Measurements from ENCODE around the gene ENPP3. TPM values are rescaled to one million over a fixed set of nuclear protein-coding genes. Genes with fewer than 3 reads are reported as not detected.

The ENPP3 gene
- total and polyA plus RNA-seq, 10 of the 15 experiments (the other 5 are each of a cell fraction or from before 2014, with no cell fraction given), result 0.01 TPM; not detected in 9

Small RNAs within 50 kb of the gene (microRNA-seq; reads per million reads assigned to microRNA genes)
- not detected for gene MIR548H5

Small RNAs within 50 kb of the gene (small RNA-seq; reads per million reads assigned to genes)
- gene MIR548H5, result not detected
- gene RNU4-18P, result not detected

Other genes starting within 250 kb of the ENPP3 start
- gene ARG1, start 64.1 kb upstream of the ENPP3 start, total RNA-seq (2014; rRNA removed), result not detected in 2 replicates
- not detected in 2 replicates for gene ARG1, start 64.1 kb upstream of the ENPP3 start, total RNA-seq (2014; rRNA removed; fragmentation: Illumina TruSeq; extraction: Trizol)
- gene ARG1, start 64.1 kb upstream of the ENPP3 start, total RNA-seq (2021), result 0.33 TPM in 1 of 2 replicates, not detected in the other
- not detected in 2 replicates for gene ARG1, start 64.1 kb upstream of the ENPP3 start, polyA plus RNA-seq (2011; rRNA removed)
- not detected in 2 replicates for gene ARG1, start 64.1 kb upstream of the ENPP3 start, polyA plus RNA-seq (2014; fragmentation: Illumina TruSeq; extraction: Trizol)
- not detected for gene ARG1, start 64.1 kb upstream of the ENPP3 start, polyA plus RNA-seq (2014; fragmentation: Nextera tagmentation; extraction: Ambion mirVana)
- gene ARG1, start 64.1 kb upstream of the ENPP3 start, polyA plus RNA-seq (2014; rRNA removed), result not detected in 2 replicates
- not detected for gene ARG1, start 64.1 kb upstream of the ENPP3 start, polyA plus RNA-seq (2016; fragmentation: Nextera tagmentation; extraction: Ambion mirVana)
- 22.5 and 29.4 TPM in 2 replicates for gene MED23, start 9.1 kb upstream of the ENPP3 start, total RNA-seq (2014; rRNA removed)
- gene MED23, start 9.1 kb upstream of the ENPP3 start, total RNA-seq (2014; rRNA removed; fragmentation: Illumina TruSeq; extraction: Trizol), result 24.6 and 25.7 TPM in 2 replicates
- 18.3 and 19.4 TPM in 2 replicates for gene MED23, start 9.1 kb upstream of the ENPP3 start, total RNA-seq (2021)
- gene MED23, start 9.1 kb upstream of the ENPP3 start, polyA plus RNA-seq (2011; rRNA removed), result 42.9 and 53.3 TPM in 2 replicates
- gene MED23, start 9.1 kb upstream of the ENPP3 start, polyA plus RNA-seq (2014; fragmentation: Illumina TruSeq; extraction: Trizol), result 20.4 and 27.3 TPM in 2 replicates
- 1 to 10 TPM; 7.1 to 9.0 TPM for gene MED23, start 9.1 kb upstream of the ENPP3 start, polyA plus RNA-seq (2014; fragmentation: Nextera tagmentation; extraction: Ambion mirVana)
- 15.1 and 19.7 TPM in 2 replicates for gene MED23, start 9.1 kb upstream of the ENPP3 start, polyA plus RNA-seq (2014; rRNA removed)
- gene MED23, start 9.1 kb upstream of the ENPP3 start, polyA plus RNA-seq (2016; fragmentation: Nextera tagmentation; extraction: Ambion mirVana), result 10 to 100 TPM; 15.1 to 19.3 TPM
- not detected in 2 replicates for gene OR2A4, start 64.1 kb downstream of the ENPP3 start, total RNA-seq (2014; rRNA removed)
- gene OR2A4, start 64.1 kb downstream of the ENPP3 start, total RNA-seq (2014; rRNA removed; fragmentation: Illumina TruSeq; extraction: Trizol), result not detected in 2 replicates
- gene OR2A4, start 64.1 kb downstream of the ENPP3 start, total RNA-seq (2021), result not detected in 2 replicates
- gene OR2A4, start 64.1 kb downstream of the ENPP3 start, polyA plus RNA-seq (2011; rRNA removed), result not detected in 2 replicates
- gene OR2A4, start 64.1 kb downstream of the ENPP3 start, polyA plus RNA-seq (2014; fragmentation: Illumina TruSeq; extraction: Trizol), result not detected in 2 replicates
- gene OR2A4, start 64.1 kb downstream of the ENPP3 start, polyA plus RNA-seq (2014; fragmentation: Nextera tagmentation; extraction: Ambion mirVana), result not detected
- 0.14 TPM in 1 of 2 replicates, not detected in the other for gene OR2A4, start 64.1 kb downstream of the ENPP3 start, polyA plus RNA-seq (2014; rRNA removed)
- gene OR2A4, start 64.1 kb downstream of the ENPP3 start, polyA plus RNA-seq (2016; fragmentation: Nextera tagmentation; extraction: Ambion mirVana), result not detected
- 0.06 TPM in 1 of 2 replicates, not detected in the other for gene CTAGE9, start 73.7 kb downstream of the ENPP3 start, total RNA-seq (2014; rRNA removed)
- not detected in 2 replicates for gene CTAGE9, start 73.7 kb downstream of the ENPP3 start, total RNA-seq (2014; rRNA removed; fragmentation: Illumina TruSeq; extraction: Trizol)
- gene CTAGE9, start 73.7 kb downstream of the ENPP3 start, total RNA-seq (2021), result not detected in 2 replicates
- not detected in 2 replicates for gene CTAGE9, start 73.7 kb downstream of the ENPP3 start, polyA plus RNA-seq (2011; rRNA removed)
- not detected in 2 replicates for gene CTAGE9, start 73.7 kb downstream of the ENPP3 start, polyA plus RNA-seq (2014; fragmentation: Illumina TruSeq; extraction: Trizol)
- not detected for gene CTAGE9, start 73.7 kb downstream of the ENPP3 start, polyA plus RNA-seq (2014; fragmentation: Nextera tagmentation; extraction: Ambion mirVana)
- gene CTAGE9, start 73.7 kb downstream of the ENPP3 start, polyA plus RNA-seq (2014; rRNA removed), result not detected in 2 replicates
- gene CTAGE9, start 73.7 kb downstream of the ENPP3 start, polyA plus RNA-seq (2016; fragmentation: Nextera tagmentation; extraction: Ambion mirVana), result not detected
- not detected in 2 replicates for gene ENPP1, start 170.7 kb downstream of the ENPP3 start, total RNA-seq (2014; rRNA removed)
- not detected in 2 replicates for gene ENPP1, start 170.7 kb downstream of the ENPP3 start, total RNA-seq (2014; rRNA removed; fragmentation: Illumina TruSeq; extraction: Trizol)
- 0.05 and 0.16 TPM in 2 replicates for gene ENPP1, start 170.7 kb downstream of the ENPP3 start, total RNA-seq (2021)
- not detected in 2 replicates for gene ENPP1, start 170.7 kb downstream of the ENPP3 start, polyA plus RNA-seq (2011; rRNA removed)
- 0.03 TPM in 1 of 2 replicates, not detected in the other for gene ENPP1, start 170.7 kb downstream of the ENPP3 start, polyA plus RNA-seq (2014; fragmentation: Illumina TruSeq; extraction: Trizol)
- gene ENPP1, start 170.7 kb downstream of the ENPP3 start, polyA plus RNA-seq (2014; fragmentation: Nextera tagmentation; extraction: Ambion mirVana), result not detected
- not detected in 2 replicates for gene ENPP1, start 170.7 kb downstream of the ENPP3 start, polyA plus RNA-seq (2014; rRNA removed)
- not detected for gene ENPP1, start 170.7 kb downstream of the ENPP3 start, polyA plus RNA-seq (2016; fragmentation: Nextera tagmentation; extraction: Ambion mirVana)

Measured in GM12878 (cell line).